Right ventricle myocardium superior (tissue), 1 donor: ENCODE results near the gene TPBGL. TPM values are rescaled to one million over a fixed set of nuclear protein-coding genes. Genes with fewer than 3 reads are reported as not detected.
A peak's percentile ranks its signal among the peaks of the same experiment; 100 is the strongest.

Experiments
- ATAC-seq: fragments of 200-7000 bp; cut with Tn5 transposase; one replicate; pipeline ENCODE4 v1.9.1; 2020; ENCODE audit warnings: mild to moderate bottlenecking; ENCODE audit not compliant: poor library complexity
- DNase-seq: peaks from one replicate; pipeline ENCODE4 v3.0.0-alpha.2; 2020
- intact Hi-C: fragments of 100-400 bp; cut with DNase I; formaldehyde crosslinking; loops from one replicate; pipeline ENCODE4 v1.11.2; 2022
- total RNA-seq: library from RNA; stranded (reverse); fragmentation: NEBNext Ultra II Directional; extraction: Animal tissue kit (Norgen Biotek cat#: 25700); gene quantifications from one replicate; pipeline ENCODE4 v1.2.1, GENCODE V29; 2021
- donor health status: DM: no; HTN: yes; CAD: no; lungs with severe emphysema.

TPBGL gene
- total RNA-seq, 1 donor from 2014 or later = 0.11 TPM

DNA sequence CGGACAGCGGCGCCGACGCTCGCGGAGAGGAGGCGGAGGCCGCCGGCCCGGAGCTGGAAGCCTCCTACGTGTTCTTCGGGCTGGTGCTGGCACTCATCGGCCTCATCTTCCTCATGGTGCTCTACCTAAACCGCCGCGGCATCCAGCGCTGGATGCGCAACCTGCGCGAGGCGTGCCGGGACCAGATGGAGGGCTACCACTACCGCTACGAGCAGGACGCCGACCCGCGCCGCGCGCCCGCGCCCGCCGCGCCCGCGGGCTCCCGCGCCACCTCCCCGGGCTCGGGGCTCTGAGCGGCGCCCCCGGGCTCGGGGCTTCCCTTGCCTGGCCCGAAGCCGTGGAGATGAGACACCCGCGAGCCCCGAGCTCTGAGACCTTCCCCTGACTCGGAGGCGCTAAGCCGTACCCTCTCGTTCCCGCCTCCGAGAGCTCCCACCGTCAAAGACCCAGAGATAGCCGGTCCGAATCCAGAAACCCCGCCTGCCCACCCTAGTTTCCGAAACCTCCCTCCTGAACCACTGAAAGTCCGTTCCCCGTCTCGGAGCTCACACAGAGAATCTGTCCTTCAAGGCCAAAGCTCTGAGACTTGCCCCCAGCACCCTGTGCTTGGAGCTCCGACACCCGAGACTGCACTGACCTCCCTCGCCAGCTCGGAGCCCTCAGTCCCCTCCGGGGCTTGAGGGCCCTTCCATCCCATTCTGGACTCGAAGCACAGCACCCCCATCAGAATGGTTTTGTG lies 1.5 kb downstream of the TPBGL start:
- DNase-seq (no peak), ATAC-seq (no peak)
- intact Hi-C loops = loop anchor here (10.0 kb wide), 1 partner anchor 307 kb away; no protein-coding TSS in a partner anchor

DNA sequence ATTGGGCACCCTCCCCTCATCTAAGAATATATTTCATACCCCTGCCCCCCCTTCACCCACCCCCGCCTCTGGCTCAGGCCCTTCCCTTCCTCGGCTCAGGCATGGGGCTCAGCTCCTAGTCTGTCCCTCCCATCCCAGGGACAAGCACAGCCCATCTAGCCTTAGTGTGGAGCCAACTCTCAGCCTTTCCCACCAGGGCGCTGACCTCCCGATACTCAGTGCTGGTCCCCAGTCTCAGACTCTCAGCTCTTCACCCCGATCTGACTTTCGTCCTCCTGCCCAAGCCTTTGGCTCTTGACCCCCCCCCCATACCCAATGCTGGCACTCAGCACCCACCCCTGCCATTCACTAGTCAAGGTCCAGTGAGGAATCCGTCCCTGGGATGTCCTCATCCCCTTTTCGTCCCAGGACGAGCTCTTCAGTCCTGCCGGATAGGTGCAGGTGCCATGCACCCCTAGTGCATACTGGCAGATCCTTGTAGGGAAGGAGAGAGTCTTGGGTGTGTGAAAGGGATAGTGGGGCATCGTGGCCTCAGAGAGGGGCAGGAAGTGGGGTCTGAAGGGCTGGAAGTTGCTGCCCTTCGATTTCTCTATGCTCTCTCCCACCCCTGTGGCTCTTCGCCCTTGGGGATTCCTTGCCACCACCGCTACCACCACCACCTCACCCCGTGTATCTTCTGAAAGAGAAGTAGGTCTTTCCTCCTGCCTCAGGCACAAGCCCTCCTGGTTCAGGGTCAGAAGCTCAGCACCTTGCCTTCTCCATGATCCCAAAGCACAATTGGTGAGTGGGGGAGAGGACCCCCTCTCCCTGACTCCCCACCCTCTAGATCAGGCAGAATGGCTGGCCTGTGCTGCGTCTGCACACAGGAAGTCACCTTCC lies 2.4 kb downstream of the TPBGL start:
- intact Hi-C loops = loop anchor here (10.0 kb wide), 1 partner anchor 308 kb away; no protein-coding TSS in a partner anchor
- ATAC-seq = no peak
- no peak for DNase-seq

GRCh38 chr11:75244052-75244814 lies 3.7 kb downstream of the TPBGL start:
- no peak for ATAC-seq
- intact Hi-C loops = loop anchor here (10.0 kb wide), 1 partner anchor 309 kb away; no protein-coding TSS in a partner anchor
- DNase-seq = no peak

DNA sequence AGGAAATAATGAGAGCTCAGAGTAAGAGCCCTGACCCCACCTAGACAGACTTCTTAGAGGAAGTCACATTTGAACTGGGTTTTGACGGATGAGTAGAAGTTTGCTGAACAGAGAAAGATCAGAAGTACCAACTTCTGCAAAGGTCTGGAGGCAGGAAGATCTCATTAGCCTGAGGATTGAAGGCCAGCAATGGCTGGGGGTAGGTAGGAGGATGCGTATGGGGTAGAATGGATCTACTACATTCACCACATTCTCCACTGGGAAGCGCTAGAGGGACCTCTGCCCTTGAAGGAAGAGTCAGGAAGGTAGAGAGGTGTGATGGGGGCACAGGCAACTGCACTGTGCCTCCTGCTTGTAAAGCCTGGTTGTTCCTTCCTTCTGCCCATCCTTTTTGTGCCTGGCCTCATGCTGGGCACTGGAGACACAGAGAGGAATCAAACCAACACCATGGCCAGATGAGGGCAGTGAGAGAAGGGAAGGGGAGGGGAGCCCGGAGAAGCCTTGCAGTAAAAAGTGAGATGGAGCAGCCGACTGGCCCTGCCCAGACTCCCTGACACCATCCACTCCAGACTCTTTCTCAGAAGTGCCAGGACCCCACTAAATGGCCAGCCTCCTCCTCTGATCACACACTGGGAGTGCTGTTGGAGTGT lies 4.9 kb downstream of the TPBGL start:
- no peak for ATAC-seq
- intact Hi-C loops = loop anchor here (5.0 to 10.0 kb wide), 2 partner anchors 223 to 311 kb away; no protein-coding TSS in a partner anchor
- no peak for DNase-seq

- ATAC-seq (no peak), DNase-seq (no peak)
- intact Hi-C loops = loop anchor here (5.0 to 10.0 kb wide), 2 partner anchors 224 to 311 kb away; no protein-coding TSS in a partner anchor
Observed at GRCh38 chr11:75246006-75246670, 5.6 kb downstream of the TPBGL start.

- ATAC-seq (no peak), DNase-seq (no peak)
- intact Hi-C loops = loop anchor here (5.0 to 10.0 kb wide), 2 partner anchors 225 to 312 kb away; no protein-coding TSS in a partner anchor
Observed at GRCh38 chr11:75246671-75247350, 6.2 kb downstream of the TPBGL start.

DNA sequence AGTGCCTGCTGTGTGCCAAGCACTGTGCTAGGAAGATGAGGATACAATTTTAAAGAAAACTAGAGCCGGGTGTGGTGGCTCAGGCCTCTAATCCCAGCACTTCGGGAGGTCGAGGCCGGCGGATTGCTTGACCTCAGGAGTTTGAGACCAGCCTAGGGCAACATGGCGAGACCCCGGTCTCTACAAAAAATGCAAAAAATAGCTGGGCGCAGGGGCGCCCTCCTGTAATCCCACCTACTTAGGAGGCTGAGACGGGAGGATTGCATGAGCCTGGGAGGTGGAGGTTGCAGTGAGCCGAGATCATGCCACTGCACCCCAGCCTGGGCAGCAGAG lies 8.3 kb downstream of the TPBGL start:
- intact Hi-C loops = loop anchor here (2.0 to 10.0 kb wide), 3 partner anchors 108 to 314 kb away; no protein-coding TSS in a partner anchor
- DNase-seq (no peak), ATAC-seq (no peak)

- ATAC-seq (no peak), DNase-seq (no peak)
- intact Hi-C loops = loop anchor here (2.0 to 10.0 kb wide), 3 partner anchors 109 to 315 kb away; no protein-coding TSS in a partner anchor
Observed at GRCh38 chr11:75249704-75250103, 9.1 kb downstream of the TPBGL start.

DNA sequence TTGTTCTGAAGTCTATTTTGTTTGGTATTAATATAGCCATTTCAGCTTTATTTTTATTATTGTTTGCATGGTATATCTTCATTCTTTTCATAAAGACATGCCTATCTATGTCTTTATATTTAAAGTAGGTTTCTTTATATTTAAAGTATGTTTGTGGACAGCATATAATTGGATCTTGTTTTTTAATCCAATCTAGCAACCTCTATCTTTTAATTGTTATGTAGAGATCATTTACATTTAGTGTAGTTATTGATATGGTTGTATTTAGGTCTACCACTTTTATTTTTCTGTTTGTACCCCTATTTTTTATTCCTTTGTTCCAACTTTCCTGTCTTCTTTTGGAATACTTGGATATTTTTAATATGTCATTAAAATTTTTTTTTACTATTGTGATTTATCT lies 13.8 kb downstream of the TPBGL start:
- no peak for ATAC-seq
- no peak for DNase-seq
- intact Hi-C loops = no loop called here

DNA sequence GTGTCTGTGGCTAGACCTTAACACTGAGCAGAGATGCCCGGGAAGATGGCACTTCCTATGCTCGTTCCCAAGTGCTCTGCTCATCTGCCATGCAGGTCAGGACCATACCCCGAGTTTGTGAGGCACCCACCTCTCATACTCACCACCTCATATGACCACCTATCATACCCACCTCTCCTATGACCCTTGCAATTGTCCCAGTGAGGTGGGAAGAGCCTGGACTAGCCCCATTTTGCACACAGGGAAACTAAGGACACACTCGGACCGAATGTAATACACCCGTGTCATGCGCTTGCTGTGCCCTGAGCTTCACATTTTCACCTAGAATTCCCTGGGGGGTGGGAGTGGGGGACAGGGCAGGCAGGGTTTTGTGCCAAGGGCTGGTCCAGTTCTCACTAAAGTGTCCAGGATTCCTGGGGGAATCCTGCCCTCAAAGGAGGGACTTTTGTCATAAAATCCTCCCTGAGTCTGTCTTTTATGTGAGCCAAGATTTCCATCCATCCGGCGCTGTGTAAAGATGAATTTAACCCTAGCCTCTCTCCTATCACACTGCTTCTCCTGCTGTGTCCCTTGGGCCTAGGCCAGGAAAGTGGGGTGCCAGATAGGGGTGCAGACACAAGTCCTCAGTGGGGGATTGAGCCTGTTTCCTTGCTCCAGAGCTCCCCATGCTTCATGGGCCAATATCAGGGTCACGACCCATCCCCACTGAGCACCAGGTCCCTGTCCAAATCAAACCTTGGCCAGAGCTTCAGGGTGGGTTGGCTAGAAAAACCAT lies 20.0 kb downstream of the TPBGL start:
- ATAC-seq (peak; percentile 20), DNase-seq (peak; percentile 27)

GRCh38 chr11:75261902-75262361 lies 21.4 kb downstream of the TPBGL start:
- peak; percentile 20 for DNase-seq
- intact Hi-C loops = no loop called here
- no peak for ATAC-seq

More for the DNA sequence above, 20.0 kb downstream of the TPBGL start:
- intact Hi-C loops = no loop called here

DNA sequence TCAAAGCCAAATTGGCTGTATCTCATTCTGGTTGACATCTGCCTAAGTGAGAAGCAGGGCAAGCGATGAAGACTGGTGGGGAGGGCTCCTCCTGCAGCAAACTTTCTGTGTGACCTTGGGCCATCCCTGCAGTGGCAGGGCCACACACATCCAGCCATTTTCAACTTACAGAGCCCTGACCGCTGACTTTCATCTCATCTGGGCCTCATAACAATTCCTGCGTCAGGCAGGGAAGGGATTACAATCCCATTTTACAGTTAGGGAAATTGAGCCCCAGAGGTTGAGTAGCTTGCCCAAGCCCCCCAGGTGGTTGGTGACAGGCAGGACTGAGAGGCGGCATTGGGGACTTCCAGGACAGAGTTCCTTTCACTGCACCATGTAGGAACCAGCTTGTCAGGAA lies 21.9 kb downstream of the TPBGL start:
- ATAC-seq = no peak
- peak; percentile 11 for DNase-seq
- intact Hi-C loops = no loop called here

- DNase-seq (peak; percentile 34), ATAC-seq (no peak)
- intact Hi-C loops = no loop called here
Observed at GRCh38 chr11:75262961-75263852, 22.6 kb downstream of the TPBGL start.

DNA sequence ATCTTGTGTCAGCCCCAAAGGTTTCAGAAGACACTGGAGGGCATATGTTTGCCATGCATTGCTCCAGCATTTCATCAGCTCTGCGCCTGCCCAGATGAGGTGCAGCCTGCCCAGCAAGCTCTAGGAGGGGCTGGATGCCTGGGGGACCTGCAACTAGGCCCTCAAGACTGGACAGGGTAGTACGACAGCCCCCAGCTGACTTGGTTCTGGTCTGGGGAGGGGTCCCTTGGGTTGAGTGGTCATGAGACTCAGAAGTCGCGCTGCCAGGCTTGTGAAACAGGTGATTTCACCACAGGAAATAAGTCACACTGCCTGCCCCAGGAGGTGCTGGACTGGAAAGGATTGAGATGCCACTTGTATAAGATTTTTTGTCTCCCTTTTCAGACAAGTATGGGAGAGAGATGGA lies 23.4 kb downstream of the TPBGL start:
- intact Hi-C loops = no loop called here
- ATAC-seq (no peak), DNase-seq (peak; percentile 49)

DNA sequence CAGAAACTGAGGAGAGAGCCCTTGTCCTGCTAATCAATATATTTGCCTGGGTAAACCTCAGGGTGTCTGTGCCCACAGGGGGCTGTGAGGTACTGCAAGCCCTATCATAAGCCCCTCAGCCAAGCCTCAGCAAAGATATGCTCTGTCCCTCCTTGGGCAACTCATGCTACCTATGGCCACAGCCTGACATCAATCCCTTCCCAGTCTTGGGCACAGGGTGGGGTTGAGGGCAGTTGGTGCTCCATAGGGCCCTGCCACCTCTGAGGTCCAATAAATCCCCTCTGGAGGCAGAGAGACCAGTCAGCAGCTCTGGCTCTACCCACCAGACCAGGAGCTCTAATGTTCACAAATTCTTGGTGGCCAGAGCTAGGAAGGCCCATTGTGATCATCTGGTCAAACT lies 23.8 kb downstream of the TPBGL start:
- intact Hi-C loops = no loop called here
- peak; percentile 13 for DNase-seq

More for the DNA sequence above, 23.8 kb downstream of the TPBGL start:
- ATAC-seq = no peak
